ENCODE data around the gene EVA1C. TPM values are rescaled to one million over a fixed set of nuclear protein-coding genes. Genes with fewer than 3 reads are reported as not detected.

EVA1C gene
- total RNA-seq, 4 donors from 2014 or later, result 43.1 to 71.4 (median 51.1) TPM

GRCh38 chr21:32547018-32547417, 134.5 kb downstream of the EVA1C start:
- no peak for ATAC-seq
- no peak overlapping the region for H3K27ac ChIP-seq
- no peak overlapping the region for H3K4me3 ChIP-seq
- WGBS, 2 donors (ENCODE audit: low coverage in 1 of 2), result 76 to 84% methylated on average over 3 to 4 of the region's 4 CpGs
- H3K4me1 ChIP-seq, result no peaks in the 10 kb centered on the region
- no peaks in the 10 kb centered on the region for H3K27me3 ChIP-seq
- TF ChIP-seq POLR2A (IDR thresholded peaks at IDR 0.05), result no peak
- no peak for TF ChIP-seq CTCF (IDR thresholded peaks at IDR 0.05)
- no peak for TF ChIP-seq POLR2AphosphoS5 (IDR thresholded peaks at IDR 0.05)
- TF ChIP-seq EP300 (IDR thresholded peaks at IDR 0.05), result no peak
- H3K9me3 ChIP-seq, result no peaks in the 10 kb centered on the region
- H3K36me3 ChIP-seq, result no peaks in the 10 kb centered on the region

GRCh38 chr21:32548978-32549377, 136.5 kb downstream of the EVA1C start:
- no peak for ATAC-seq
- no peak overlapping the region for H3K27ac ChIP-seq
- 52 to 71% methylated on average over 3 to 8 of the region's 8 CpGs for WGBS, 2 donors (ENCODE audit: low coverage in 1 of 2)
- H3K9me3 ChIP-seq, result no peaks in the 10 kb centered on the region
- no peaks in the 10 kb centered on the region for H3K27me3 ChIP-seq
- no peak for TF ChIP-seq POLR2AphosphoS5 (IDR thresholded peaks at IDR 0.05)
- TF ChIP-seq POLR2A (IDR thresholded peaks at IDR 0.05), result no peak
- TF ChIP-seq CTCF (IDR thresholded peaks at IDR 0.05), result no peak
- TF ChIP-seq EP300 (IDR thresholded peaks at IDR 0.05), result no peak
- H3K4me1 ChIP-seq, result no peaks in the 10 kb centered on the region
- H3K4me3 ChIP-seq, result no peak overlapping the region
- H3K36me3 ChIP-seq, result no peaks in the 10 kb centered on the region

GRCh38 chr21:32549440-32549839, 136.9 kb downstream of the EVA1C start:
- WGBS, 2 donors (ENCODE audit: low coverage in 1 of 2), result 79% methylated on average over 1 of the region's 1 CpG; no CpG with 5 or more reads in 1 of the 2 donors

GRCh38 chr21:32549886-32550285, 137.4 kb downstream of the EVA1C start:
- Histone ChIP-seq H3K4me1 (no peaks in the 10 kb centered on the region), H3K27me3 (no peaks in the 10 kb centered on the region), H3K36me3 (no peaks in the 10 kb centered on the region), H3K9me3 (no peaks in the 10 kb centered on the region), H3K27ac (no peak overlapping the region), H3K4me3 (no peak overlapping the region)
- ATAC-seq, result no peak
- 57 to 60% methylated on average over 2 to 3 of the region's 3 CpGs for WGBS, 2 donors (ENCODE audit: low coverage in 1 of 2)
- TF ChIP-seq EP300 (IDR thresholded peaks at IDR 0.05), result no peak
- no peak for TF ChIP-seq CTCF (IDR thresholded peaks at IDR 0.05)
- TF ChIP-seq POLR2A (IDR thresholded peaks at IDR 0.05), result no peak
- TF ChIP-seq POLR2AphosphoS5 (IDR thresholded peaks at IDR 0.05), result no peak

More at GRCh38 chr21:32549440-32549839, 136.9 kb downstream of the EVA1C start:
- Histone ChIP-seq H3K27me3 (no peaks in the 10 kb centered on the region), H3K4me3 (no peak overlapping the region), H3K36me3 (no peaks in the 10 kb centered on the region), H3K27ac (no peak overlapping the region), H3K4me1 (no peaks in the 10 kb centered on the region), H3K9me3 (no peaks in the 10 kb centered on the region)
- TF ChIP-seq CTCF (IDR thresholded peaks at IDR 0.05), result no peak
- no peak for TF ChIP-seq POLR2AphosphoS5 (IDR thresholded peaks at IDR 0.05)
- no peak for TF ChIP-seq POLR2A (IDR thresholded peaks at IDR 0.05)
- TF ChIP-seq EP300 (IDR thresholded peaks at IDR 0.05), result no peak
- ATAC-seq, result no peak

- H3K4me3 ChIP-seq, result no peak overlapping the region
- no peaks in the 10 kb centered on the region for H3K27me3 ChIP-seq
- no peaks in the 10 kb centered on the region for H3K4me1 ChIP-seq
- TF ChIP-seq CTCF (IDR thresholded peaks at IDR 0.05) (no peak), POLR2A (IDR thresholded peaks at IDR 0.05) (no peak)
- ATAC-seq, result no peak
- WGBS, 2 donors (ENCODE audit: low coverage in 1 of 2), result 97 to 100% methylated on average over 1 to 4 of the region's 4 CpGs
- H3K9me3 ChIP-seq, result no peaks in the 10 kb centered on the region
- H3K36me3 ChIP-seq, result no peaks in the 10 kb centered on the region
- no peak overlapping the region for H3K27ac ChIP-seq
Measured at GRCh38 chr21:32554832-32555638, 142.5 kb downstream of the EVA1C start.

Measured in gastroesophageal sphincter (tissue), 4 donors.